ENCODE measurements around the gene IYD. TPM values are rescaled to one million over a fixed set of nuclear protein-coding genes. Genes with fewer than 3 reads are reported as not detected.

Gene IYD
- total and polyA plus RNA-seq, 9 donors = 0.07 to 0.57 (median 0.21) TPM; not detected in 5

- no peak overlapping the region for H3K4me3 ChIP-seq (ENCODE audit: low read length)
- no peak overlapping the region for H3K27ac ChIP-seq (ENCODE audit: low read length)
- H3K9me3 ChIP-seq (replicated peaks; ENCODE audit: control insufficient read depth, low read depth, low read length) = no peaks in the 10 kb centered on the region
- H3K27me3 ChIP-seq (ENCODE audit: control insufficient read depth, insufficient read depth, low read length) = no peaks in the 10 kb centered on the region
- no peaks in the 10 kb centered on the region for H3K4me1 ChIP-seq (ENCODE audit: control insufficient read depth, insufficient read depth, low read length)
- WGBS (ENCODE audit: insufficient coverage) = 98% methylated on average over 8 of the region's 8 CpGs
- no peak for DNase-seq
- no peaks in the 10 kb centered on the region for H3K36me3 ChIP-seq (ENCODE audit: control insufficient read depth, insufficient read depth, low read length)
These were observed 56.7 kb downstream of the IYD start for GRCh38 chr6:150425508-150425907.

- Histone ChIP-seq H3K36me3 (ENCODE audit: control insufficient read depth, insufficient read depth, low read length) (no peaks in the 10 kb centered on the region), H3K4me1 (ENCODE audit: control insufficient read depth, insufficient read depth, low read length) (no peaks in the 10 kb centered on the region), H3K9me3 (replicated peaks; ENCODE audit: control insufficient read depth, low read depth, low read length) (no peaks in the 10 kb centered on the region), H3K4me3 (ENCODE audit: low read length) (no peak overlapping the region), H3K27ac (ENCODE audit: low read length) (no peak overlapping the region), H3K27me3 (ENCODE audit: control insufficient read depth, insufficient read depth, low read length) (no peaks in the 10 kb centered on the region)
- 40% methylated on average over 6 of the region's 8 CpGs for WGBS (ENCODE audit: insufficient coverage)
- DNase-seq = no peak
These were observed 57.4 kb downstream of the IYD start for GRCh38 chr6:150426198-150426597.

DNA sequence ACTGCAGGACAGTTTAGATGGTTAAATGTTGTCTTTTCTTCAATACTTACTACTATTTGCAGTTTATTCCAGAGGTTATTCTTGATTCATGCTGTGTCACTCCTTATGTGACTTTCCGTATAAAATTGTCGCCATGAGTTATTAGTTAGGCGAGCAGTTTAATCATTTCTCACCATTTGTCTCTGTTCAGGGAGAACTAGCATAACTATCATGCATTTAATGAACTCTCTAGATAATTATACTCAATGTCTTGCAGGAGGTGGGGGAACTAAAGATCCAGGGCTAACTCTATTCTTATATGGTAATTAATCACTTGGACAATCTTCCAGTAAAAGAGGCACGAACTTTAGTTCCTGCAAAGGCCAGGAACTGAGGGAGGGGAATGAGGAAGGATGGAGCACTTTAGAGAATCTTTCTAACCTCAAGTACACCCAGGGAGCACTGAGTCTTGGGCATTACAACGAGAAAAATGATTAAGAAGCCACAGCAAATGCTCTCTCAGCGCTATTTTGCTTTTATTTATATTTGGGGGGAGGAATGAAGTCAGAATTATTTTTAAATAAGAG, 58.3 kb downstream of the IYD start:
- no CpG with 5 or more reads among the region's 6 CpGs for WGBS (ENCODE audit: insufficient coverage)
- Histone ChIP-seq H3K27ac (ENCODE audit: low read length) (no peak overlapping the region), H3K9me3 (replicated peaks; ENCODE audit: control insufficient read depth, low read depth, low read length) (no peaks in the 10 kb centered on the region), H3K36me3 (ENCODE audit: control insufficient read depth, insufficient read depth, low read length) (no peaks in the 10 kb centered on the region), H3K4me1 (ENCODE audit: control insufficient read depth, insufficient read depth, low read length) (no peaks in the 10 kb centered on the region), H3K27me3 (ENCODE audit: control insufficient read depth, insufficient read depth, low read length) (no peaks in the 10 kb centered on the region), H3K4me3 (ENCODE audit: low read length) (no peak overlapping the region)
- DNase-seq = no peak

- DNase-seq = no peak
- no peaks in the 10 kb centered on the region for H3K36me3 ChIP-seq (ENCODE audit: control insufficient read depth, insufficient read depth, low read length)
- no peak overlapping the region for H3K4me3 ChIP-seq (ENCODE audit: low read length)
- WGBS (ENCODE audit: insufficient coverage) = 71% methylated on average over 1 of the region's 2 CpGs
- no peaks in the 10 kb centered on the region for H3K9me3 ChIP-seq (replicated peaks; ENCODE audit: control insufficient read depth, low read depth, low read length)
- H3K27me3 ChIP-seq (ENCODE audit: control insufficient read depth, insufficient read depth, low read length) = no peaks in the 10 kb centered on the region
- H3K27ac ChIP-seq (ENCODE audit: low read length) = no peak overlapping the region
- no peaks in the 10 kb centered on the region for H3K4me1 ChIP-seq (ENCODE audit: control insufficient read depth, insufficient read depth, low read length)
These were observed 59.0 kb downstream of the IYD start for GRCh38 chr6:150427843-150428242.

DNA sequence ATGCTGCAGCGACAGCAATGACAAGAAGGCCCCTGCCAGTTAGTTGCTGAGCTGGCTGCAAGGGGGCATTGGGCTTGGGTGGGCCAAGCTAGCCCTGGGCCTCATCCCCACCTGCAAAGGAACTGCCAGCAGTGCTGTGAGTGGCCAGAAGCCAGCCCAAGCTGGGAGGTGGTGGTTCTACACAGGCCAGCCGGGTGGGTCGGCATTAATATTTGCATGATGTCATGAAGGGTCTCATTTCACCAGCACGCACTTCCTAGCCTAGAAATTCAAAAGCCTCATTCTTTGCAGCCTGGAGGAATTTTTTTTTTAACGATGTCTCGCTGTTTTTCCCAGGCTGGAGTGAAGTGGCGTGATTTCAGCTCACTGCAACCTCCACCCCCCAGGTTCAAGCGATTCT, 62.0 kb downstream of the IYD start:
- no peaks in the 10 kb centered on the region for H3K36me3 ChIP-seq (ENCODE audit: control insufficient read depth, insufficient read depth, low read length)
- no peak for DNase-seq
- H3K4me1 ChIP-seq (ENCODE audit: control insufficient read depth, insufficient read depth, low read length) = no peaks in the 10 kb centered on the region
- H3K4me3 ChIP-seq (ENCODE audit: low read length) = no peak overlapping the region
- WGBS (ENCODE audit: insufficient coverage) = 51% methylated on average over 3 of the region's 8 CpGs
- no peaks in the 10 kb centered on the region for H3K27me3 ChIP-seq (ENCODE audit: control insufficient read depth, insufficient read depth, low read length)
- H3K9me3 ChIP-seq (replicated peaks; ENCODE audit: control insufficient read depth, low read depth, low read length) = no peaks in the 10 kb centered on the region
- no peak overlapping the region for H3K27ac ChIP-seq (ENCODE audit: low read length)

- Histone ChIP-seq H3K36me3 (ENCODE audit: control insufficient read depth, insufficient read depth, low read length) (no peaks in the 10 kb centered on the region), H3K27ac (ENCODE audit: low read length) (no peak overlapping the region), H3K9me3 (replicated peaks; ENCODE audit: control insufficient read depth, low read depth, low read length) (no peaks in the 10 kb centered on the region), H3K4me1 (ENCODE audit: control insufficient read depth, insufficient read depth, low read length) (no peaks in the 10 kb centered on the region), H3K4me3 (ENCODE audit: low read length) (no peak overlapping the region), H3K27me3 (ENCODE audit: control insufficient read depth, insufficient read depth, low read length) (no peaks in the 10 kb centered on the region)
- DNase-seq = no peak
- no CpG with 5 or more reads among the region's 3 CpGs for WGBS (ENCODE audit: insufficient coverage)
These were observed 66.5 kb downstream of the IYD start for GRCh38 chr6:150435360-150435759.

DNA sequence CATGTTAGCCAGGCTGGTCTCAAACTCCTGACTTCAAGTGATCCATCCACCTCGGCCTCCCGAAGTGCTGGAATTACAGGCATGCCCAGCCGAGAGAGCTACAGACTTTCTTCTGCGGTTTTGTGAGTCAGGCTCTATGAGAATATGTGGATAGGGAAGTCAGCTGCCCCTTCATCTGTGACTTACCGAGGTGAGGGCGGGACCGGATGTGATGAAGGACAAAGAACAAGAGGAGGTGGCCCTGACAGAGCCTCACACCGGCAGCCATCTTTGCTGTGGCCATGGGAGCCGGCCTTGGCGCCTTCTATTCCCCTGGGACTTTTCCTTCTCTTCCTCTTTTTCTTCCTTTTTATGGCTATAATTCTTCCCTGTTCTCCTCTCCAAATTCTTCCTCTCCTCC, 67.0 kb downstream of the IYD start:
- no peak overlapping the region for H3K4me3 ChIP-seq (ENCODE audit: low read length)
- H3K9me3 ChIP-seq (replicated peaks; ENCODE audit: control insufficient read depth, low read depth, low read length) = no peaks in the 10 kb centered on the region
- no peaks in the 10 kb centered on the region for H3K27me3 ChIP-seq (ENCODE audit: control insufficient read depth, insufficient read depth, low read length)
- 75% methylated on average over 4 of the region's 10 CpGs for WGBS (ENCODE audit: insufficient coverage)
- H3K36me3 ChIP-seq (ENCODE audit: control insufficient read depth, insufficient read depth, low read length) = no peaks in the 10 kb centered on the region
- no peak overlapping the region for H3K27ac ChIP-seq (ENCODE audit: low read length)
- H3K4me1 ChIP-seq (ENCODE audit: control insufficient read depth, insufficient read depth, low read length) = no peaks in the 10 kb centered on the region
- DNase-seq = no peak

DNA sequence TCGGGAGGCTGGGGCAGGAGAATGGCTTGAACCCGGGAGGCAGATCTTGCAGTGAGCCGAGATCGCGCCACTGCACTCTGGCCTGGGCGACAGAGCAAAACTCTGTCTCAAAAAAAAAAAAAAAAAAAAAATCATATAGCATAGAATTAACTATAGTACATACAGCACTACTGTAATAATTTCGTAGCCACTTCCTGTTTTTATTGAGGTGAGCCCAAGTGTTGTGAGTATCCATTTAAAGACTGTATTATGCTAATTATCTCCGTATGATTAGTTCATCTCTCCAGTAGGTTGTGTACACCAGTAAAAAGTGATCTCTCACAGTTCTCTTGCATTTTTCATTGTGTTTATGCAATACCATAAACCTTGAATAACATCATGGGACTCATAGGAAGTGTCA, 70.6 kb downstream of the IYD start:
- Histone ChIP-seq H3K4me1 (ENCODE audit: control insufficient read depth, insufficient read depth, low read length) (no peaks in the 10 kb centered on the region), H3K27ac (ENCODE audit: low read length) (no peak overlapping the region), H3K9me3 (replicated peaks; ENCODE audit: control insufficient read depth, low read depth, low read length) (no peaks in the 10 kb centered on the region), H3K36me3 (ENCODE audit: control insufficient read depth, insufficient read depth, low read length) (no peaks in the 10 kb centered on the region), H3K27me3 (ENCODE audit: control insufficient read depth, insufficient read depth, low read length) (no peaks in the 10 kb centered on the region), H3K4me3 (ENCODE audit: low read length) (no peak overlapping the region)
- no CpG with 5 or more reads among the region's 8 CpGs for WGBS (ENCODE audit: insufficient coverage)
- no peak for DNase-seq

GRCh38 chr6:150443621-150444020, 74.8 kb downstream of the IYD start:
- no peak for DNase-seq
- no peaks in the 10 kb centered on the region for H3K9me3 ChIP-seq (replicated peaks; ENCODE audit: control insufficient read depth, low read depth, low read length)
- 36% methylated on average over 1 of the region's 5 CpGs for WGBS (ENCODE audit: insufficient coverage)

GRCh38 chr6:150444308-150444707, 75.5 kb downstream of the IYD start:
- no peak overlapping the region for H3K27ac ChIP-seq (ENCODE audit: low read length)
- no peaks in the 10 kb centered on the region for H3K27me3 ChIP-seq (ENCODE audit: control insufficient read depth, insufficient read depth, low read length)
- no peaks in the 10 kb centered on the region for H3K9me3 ChIP-seq (replicated peaks; ENCODE audit: control insufficient read depth, low read depth, low read length)
- WGBS (ENCODE audit: insufficient coverage) = 76% methylated on average over 5 of the region's 6 CpGs
- no peak overlapping the region for H3K4me3 ChIP-seq (ENCODE audit: low read length)
- no peaks in the 10 kb centered on the region for H3K4me1 ChIP-seq (ENCODE audit: control insufficient read depth, insufficient read depth, low read length)
- no peak for DNase-seq
- no peaks in the 10 kb centered on the region for H3K36me3 ChIP-seq (ENCODE audit: control insufficient read depth, insufficient read depth, low read length)

More at GRCh38 chr6:150443621-150444020, 74.8 kb downstream of the IYD start:
- H3K4me1 ChIP-seq (ENCODE audit: control insufficient read depth, insufficient read depth, low read length) = no peaks in the 10 kb centered on the region
- H3K27ac ChIP-seq (ENCODE audit: low read length) = no peak overlapping the region
- no peaks in the 10 kb centered on the region for H3K27me3 ChIP-seq (ENCODE audit: control insufficient read depth, insufficient read depth, low read length)
- no peak overlapping the region for H3K4me3 ChIP-seq (ENCODE audit: low read length)
- no peaks in the 10 kb centered on the region for H3K36me3 ChIP-seq (ENCODE audit: control insufficient read depth, insufficient read depth, low read length)

GRCh38 chr6:150445486-150445885, 76.7 kb downstream of the IYD start:
- Histone ChIP-seq H3K4me1 (ENCODE audit: control insufficient read depth, insufficient read depth, low read length) (no peaks in the 10 kb centered on the region), H3K4me3 (ENCODE audit: low read length) (no peak overlapping the region), H3K27me3 (ENCODE audit: control insufficient read depth, insufficient read depth, low read length) (no peaks in the 10 kb centered on the region), H3K9me3 (replicated peaks; ENCODE audit: control insufficient read depth, low read depth, low read length) (no peaks in the 10 kb centered on the region), H3K36me3 (ENCODE audit: control insufficient read depth, insufficient read depth, low read length) (no peaks in the 10 kb centered on the region), H3K27ac (ENCODE audit: low read length) (no peak overlapping the region)
- no CpG with 5 or more reads among the region's 2 CpGs for WGBS (ENCODE audit: insufficient coverage)
- DNase-seq = no peak

Measured in muscle of leg (tissue), 11 donors.